GM23338 (cell line): ENCODE data around the gene FAM193B. TPM values are rescaled to one million over a fixed set of nuclear protein-coding genes. Genes with fewer than 3 reads are reported as not detected.

Experiments used
- ATAC-seq: fragments of 200-7000 bp; cut with Tn5 transposase; 3 replicates; pipeline ENCODE4 v1.9.1; 2020
- DNase-seq: peaks from one replicate; pipeline ENCODE4 v3.0.0-alpha.2; 2015; ENCODE audit warnings: low spot score
- H2AFZ ChIP-seq: fragments of 200-600 bp; sonication (generic); 2 replicates; pipeline ENCODE4 v1.8.0; 2016; ENCODE audit warnings: antibody characterized with exemption, mild to moderate bottlenecking, moderate library complexity
- H3F3A ChIP-seq: fragments of 200-600 bp; sonication (generic); replicated peaks from 2 replicates; pipeline ENCODE4 v1.8.0; 2017; ENCODE audit warnings: antibody characterized with exemption, mixed run types, low read depth
- H3K27ac ChIP-seq: fragments of 200-600 bp; sonication (generic); 2 replicates; pipeline ENCODE4 v1.6.1; 2016; ENCODE audit warnings: low read depth
- H3K27me3 ChIP-seq: fragments of 200-600 bp; sonication (generic); 2 replicates; pipeline ENCODE4 v1.8.0; 2016; ENCODE audit warnings: mild to moderate bottlenecking, mixed run types, moderate library complexity; ENCODE audit not compliant: insufficient read depth
- H3K36me3 ChIP-seq: fragments of 200-600 bp; sonication (generic); 2 replicates; pipeline ENCODE4 v1.8.0; 2016; ENCODE audit warnings: mild to moderate bottlenecking; ENCODE audit not compliant: insufficient read depth
- H3K4me1 ChIP-seq: fragments of 200-600 bp; sonication (generic); 2 replicates; pipeline ENCODE4 v1.8.0; 2016; ENCODE audit warnings: mild to moderate bottlenecking, moderate library complexity; ENCODE audit not compliant: insufficient read depth
- H3K4me2 ChIP-seq: fragments of 200-600 bp; sonication (generic); 2 replicates; pipeline ENCODE4 v1.7.1; 2017; ENCODE audit warnings: mixed run types
- H3K4me3 ChIP-seq: fragments of 200-600 bp; sonication (generic); 2 replicates; pipeline ENCODE4 v1.6.1; 2016; ENCODE audit warnings: mixed run types
- H3K79me2 ChIP-seq: fragments of 200-600 bp; sonication (generic); replicated peaks from 2 replicates; pipeline ENCODE4 v1.8.0; 2017; ENCODE audit warnings: mild to moderate bottlenecking; ENCODE audit not compliant: insufficient read depth
- H3K9me2 ChIP-seq: fragments of 200-600 bp; sonication (generic); 2 replicates; pipeline ENCODE4 v1.8.0; 2017; ENCODE audit not compliant: insufficient read depth
- H4K20me1 ChIP-seq: fragments of 200-600 bp; sonication (generic); replicated peaks from 2 replicates; pipeline ENCODE4 v1.8.0; 2017; ENCODE audit warnings: mild to moderate bottlenecking; ENCODE audit not compliant: insufficient read depth
- H3K27ac Mint-ChIP-seq: 2 replicates; pipeline ENCODE4 v1.8.0; 2020; ENCODE audit warnings: inconsistent platforms, mild to moderate bottlenecking, moderate library complexity, mixed read lengths
- H3K27me3 Mint-ChIP-seq: 3 replicates; pipeline ENCODE4 v1.8.0; 2022; ENCODE audit warnings: low read depth, mild to moderate bottlenecking, moderate library complexity, mixed read lengths, inconsistent platforms; ENCODE audit not compliant: insufficient read depth, poor library complexity
- H3K36me3 Mint-ChIP-seq: 3 replicates; pipeline ENCODE4 v1.8.0; 2021; ENCODE audit warnings: low read depth, mild to moderate bottlenecking, inconsistent platforms, moderate library complexity, mixed read lengths
- H3K4me1 Mint-ChIP-seq: 3 replicates; pipeline ENCODE4 v1.8.0; 2020; ENCODE audit warnings: mild to moderate bottlenecking, inconsistent platforms, mixed read lengths
- H3K4me3 Mint-ChIP-seq: 3 replicates; pipeline ENCODE4 v1.8.0; 2021; ENCODE audit warnings: moderate library complexity, mild to moderate bottlenecking, inconsistent platforms, mixed read lengths
- H3K9me3 Mint-ChIP-seq: 3 replicates; pipeline ENCODE4 v1.8.0; 2020; ENCODE audit warnings: moderate library complexity, mild to moderate bottlenecking, inconsistent platforms, mixed read lengths
- EZH2 ChIP-seq: fragments of 200-600 bp; sonication (generic); IDR thresholded peaks from one replicate; pipeline ENCODE4 v1.8.0; 2017; ENCODE audit warnings: antibody characterized with exemption, mild to moderate bottlenecking, low read depth; ENCODE audit not compliant: unreplicated experiment
- EZH2phosphoT487 ChIP-seq: fragments of 200-600 bp; sonication (generic); IDR thresholded peaks from one replicate; pipeline ENCODE4 v1.8.1; 2018; ENCODE audit warnings: antibody characterized with exemption; ENCODE audit not compliant: unreplicated experiment
- NANOG ChIP-seq: IDR thresholded peaks from 2 replicates; pipeline ENCODE4 v1.6.1; 2016; ENCODE audit warnings: antibody characterized with exemption, borderline replicate concordance
- POLR2AphosphoS5 ChIP-seq: IDR thresholded peaks from 2 replicates; pipeline ENCODE4 v1.6.1; 2016; ENCODE audit warnings: antibody characterized with exemption, low read depth
- polyA plus RNA-seq: library from polyadenylated mRNA; unstranded; fragments of >200 nt; fragmentation: Nextera tagmentation; extraction: Ambion mirVana; gene quantifications from 2 replicates; pipeline ENCODE4 v1.2.1, GENCODE V29; 2016
- total RNA-seq: library from RNA; depleted of rRNA; stranded (reverse); fragments of >200 nt; shearing (Covaris generic); gene quantifications from 2 replicates; pipeline ENCODE4 v1.2.3, GENCODE V29; 2014
- TF ChIP-seq, protein P1 (sequence below): fragments of 250-450 bp; sonication (Bioruptor Pico); IDR thresholded peaks from 2 replicates; pipeline ENCODE4 v1.5.0; 2020; ENCODE audit warnings: mild to moderate bottlenecking, moderate library complexity
- TF ChIP-seq, protein P2 (sequence below): IDR thresholded peaks from 2 replicates; pipeline ENCODE4 v1.6.1; 2016; ENCODE audit warnings: antibody characterized with exemption
- TF ChIP-seq, protein P3 (sequence below), 2 experiments: fragments of 200-600 bp in 1 of 2; sonication (generic) in 1 of 2; conservative IDR thresholded peaks; 2 replicates each; pipeline versions ENCODE4 v1.5.1 to v1.6.1; 2016 to 2017; ENCODE audit warnings: antibody characterized with exemption in 2 of 2, low read depth in 2 of 2, mild to moderate bottlenecking in 2 of 2, moderate library complexity in 1 of 2

Gene FAM193B
- total and polyA plus RNA-seq, 2 experiments from 2014 or later: 44.4 to 58.6 TPM

DNA sequence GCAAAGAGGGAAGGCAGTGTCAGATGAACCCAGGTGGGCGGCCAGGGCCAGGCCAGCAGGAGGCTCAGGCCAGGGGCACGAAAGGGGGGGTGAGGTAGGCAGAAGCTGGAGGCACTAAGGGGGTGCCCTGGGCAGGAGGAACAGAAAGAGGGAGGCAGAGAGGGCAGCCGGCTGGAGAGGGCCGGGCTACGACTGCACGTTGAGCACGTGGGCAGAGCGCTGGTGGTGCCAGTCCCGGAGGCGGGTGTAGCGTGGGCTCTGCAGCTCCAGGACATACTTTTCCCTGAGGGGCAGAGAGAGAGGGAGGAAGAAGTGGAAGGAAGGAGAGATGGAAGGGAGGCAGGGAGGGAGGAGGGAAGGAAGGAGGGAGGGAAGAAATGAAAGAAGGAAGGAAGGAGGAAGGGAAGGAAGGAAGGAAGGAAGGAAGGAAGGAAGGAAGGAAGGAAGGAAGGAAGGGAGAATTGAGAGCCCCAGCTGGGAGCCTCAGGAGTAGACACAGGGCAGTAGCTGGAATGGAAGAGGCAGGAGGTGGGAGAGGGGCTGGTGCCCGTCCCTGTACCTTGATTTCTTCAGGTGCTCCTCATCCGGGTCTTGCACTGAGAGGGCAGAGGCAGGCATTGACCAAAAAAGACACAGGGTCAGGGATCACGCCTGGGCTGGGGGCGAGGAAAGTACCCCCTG lies 63.9 kb downstream of the FAM193B start (continued):
- TF ChIP-seq, protein P1, sequence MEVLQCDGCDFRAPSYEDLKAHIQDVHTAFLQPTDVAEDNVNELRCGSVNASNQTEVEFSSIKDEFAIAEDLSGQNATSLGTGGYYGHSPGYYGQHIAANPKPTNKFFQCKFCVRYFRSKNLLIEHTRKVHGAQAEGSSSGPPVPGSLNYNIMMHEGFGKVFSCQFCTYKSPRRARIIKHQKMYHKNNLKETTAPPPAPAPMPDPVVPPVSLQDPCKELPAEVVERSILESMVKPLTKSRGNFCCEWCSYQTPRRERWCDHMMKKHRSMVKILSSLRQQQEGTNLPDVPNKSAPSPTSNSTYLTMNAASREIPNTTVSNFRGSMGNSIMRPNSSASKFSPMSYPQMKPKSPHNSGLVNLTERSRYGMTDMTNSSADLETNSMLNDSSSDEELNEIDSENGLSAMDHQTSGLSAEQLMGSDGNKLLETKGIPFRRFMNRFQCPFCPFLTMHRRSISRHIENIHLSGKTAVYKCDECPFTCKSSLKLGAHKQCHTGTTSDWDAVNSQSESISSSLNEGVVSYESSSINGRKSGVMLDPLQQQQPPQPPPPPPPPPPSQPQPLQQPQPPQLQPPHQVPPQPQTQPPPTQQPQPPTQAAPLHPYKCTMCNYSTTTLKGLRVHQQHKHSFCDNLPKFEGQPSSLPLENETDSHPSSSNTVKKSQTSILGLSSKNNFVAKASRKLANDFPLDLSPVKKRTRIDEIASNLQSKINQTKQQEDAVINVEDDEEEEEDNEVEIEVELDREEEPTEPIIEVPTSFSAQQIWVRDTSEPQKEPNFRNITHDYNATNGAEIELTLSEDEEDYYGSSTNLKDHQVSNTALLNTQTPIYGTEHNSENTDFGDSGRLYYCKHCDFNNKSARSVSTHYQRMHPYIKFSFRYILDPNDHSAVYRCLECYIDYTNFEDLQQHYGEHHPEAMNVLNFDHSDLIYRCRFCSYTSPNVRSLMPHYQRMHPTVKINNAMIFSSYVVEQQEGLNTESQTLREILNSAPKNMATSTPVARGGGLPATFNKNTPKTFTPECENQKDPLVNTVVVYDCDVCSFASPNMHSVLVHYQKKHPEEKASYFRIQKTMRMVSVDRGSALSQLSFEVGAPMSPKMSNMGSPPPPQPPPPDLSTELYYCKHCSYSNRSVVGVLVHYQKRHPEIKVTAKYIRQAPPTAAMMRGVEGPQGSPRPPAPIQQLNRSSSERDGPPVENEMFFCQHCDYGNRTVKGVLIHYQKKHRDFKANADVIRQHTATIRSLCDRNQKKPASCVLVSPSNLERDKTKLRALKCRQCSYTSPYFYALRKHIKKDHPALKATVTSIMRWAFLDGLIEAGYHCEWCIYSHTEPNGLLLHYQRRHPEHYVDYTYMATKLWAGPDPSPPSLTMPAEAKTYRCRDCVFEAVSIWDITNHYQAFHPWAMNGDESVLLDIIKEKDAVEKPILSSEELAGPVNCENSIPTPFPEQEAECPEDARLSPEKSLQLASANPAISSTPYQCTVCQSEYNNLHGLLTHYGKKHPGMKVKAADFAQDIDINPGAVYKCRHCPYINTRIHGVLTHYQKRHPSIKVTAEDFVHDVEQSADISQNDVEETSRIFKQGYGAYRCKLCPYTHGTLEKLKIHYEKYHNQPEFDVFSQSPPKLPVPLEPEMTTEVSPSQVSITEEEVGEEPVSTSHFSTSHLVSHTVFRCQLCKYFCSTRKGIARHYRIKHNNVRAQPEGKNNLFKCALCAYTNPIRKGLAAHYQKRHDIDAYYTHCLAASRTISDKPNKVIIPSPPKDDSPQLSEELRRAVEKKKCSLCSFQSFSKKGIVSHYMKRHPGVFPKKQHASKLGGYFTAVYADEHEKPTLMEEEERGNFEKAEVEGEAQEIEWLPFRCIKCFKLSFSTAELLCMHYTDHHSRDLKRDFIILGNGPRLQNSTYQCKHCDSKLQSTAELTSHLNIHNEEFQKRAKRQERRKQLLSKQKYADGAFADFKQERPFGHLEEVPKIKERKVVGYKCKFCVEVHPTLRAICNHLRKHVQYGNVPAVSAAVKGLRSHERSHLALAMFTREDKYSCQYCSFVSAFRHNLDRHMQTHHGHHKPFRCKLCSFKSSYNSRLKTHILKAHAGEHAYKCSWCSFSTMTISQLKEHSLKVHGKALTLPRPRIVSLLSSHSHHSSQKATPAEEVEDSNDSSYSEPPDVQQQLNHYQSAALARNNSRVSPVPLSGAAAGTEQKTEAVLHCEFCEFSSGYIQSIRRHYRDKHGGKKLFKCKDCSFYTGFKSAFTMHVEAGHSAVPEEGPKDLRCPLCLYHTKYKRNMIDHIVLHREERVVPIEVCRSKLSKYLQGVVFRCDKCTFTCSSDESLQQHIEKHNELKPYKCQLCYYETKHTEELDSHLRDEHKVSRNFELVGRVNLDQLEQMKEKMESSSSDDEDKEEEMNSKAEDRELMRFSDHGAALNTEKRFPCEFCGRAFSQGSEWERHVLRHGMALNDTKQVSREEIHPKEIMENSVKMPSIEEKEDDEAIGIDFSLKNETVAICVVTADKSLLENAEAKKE (CRISPR knock-in tag): no peak
- TF ChIP-seq EZH2phosphoT487: no peak

DNA sequence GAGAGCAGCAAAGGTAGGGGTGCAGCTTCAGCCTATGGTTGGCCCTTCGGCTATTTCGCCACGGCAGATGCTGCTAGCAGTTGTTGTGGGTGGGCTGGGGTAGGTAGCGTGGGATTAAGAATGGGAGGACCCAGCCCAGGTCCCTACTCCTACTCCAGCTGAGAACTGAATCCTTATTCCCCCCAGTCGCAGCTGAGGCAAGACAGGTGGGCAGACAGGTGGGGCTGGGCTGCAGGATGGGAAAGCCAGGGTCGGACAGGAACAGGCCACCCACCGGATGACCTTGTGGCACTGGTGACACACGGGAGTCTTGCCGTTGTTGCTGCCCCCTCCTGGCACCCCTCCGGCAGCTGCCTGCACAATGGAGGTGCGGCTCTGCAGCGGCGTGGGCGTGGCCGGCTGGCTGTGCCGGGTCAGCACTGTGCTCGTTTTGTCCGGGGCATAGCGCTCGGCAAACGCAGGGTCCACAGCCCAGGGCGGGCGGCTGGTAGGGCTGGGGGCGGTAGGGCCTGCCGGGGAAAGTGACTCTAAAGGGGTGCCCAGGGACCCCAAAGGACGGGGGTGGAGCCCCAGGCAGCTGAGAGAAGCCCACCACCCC lies 65.1 kb downstream of the FAM193B start:
- no peak overlapping the region for H3K4me3 ChIP-seq
- H3K79me2 ChIP-seq: 0 out of 2 replicates have a peak, but pooled peaks cover 5% of the 10 kb centered on the region
- H3K36me3 ChIP-seq: peaks cover 14% of the 10 kb centered on the region
- H3F3A ChIP-seq: peaks cover 21% of the 10 kb centered on the region; the same call in 1 of the 2 replicates
- H3K9me3 Mint-ChIP-seq: peaks cover 2% of the 10 kb centered on the region; the same call in 1 of the 3 replicates
- H3K4me2 ChIP-seq: no peak overlapping the region
- H2AFZ ChIP-seq: no peak overlapping the region
- peaks cover 76% of the 10 kb centered on the region for H3K36me3 Mint-ChIP-seq
- no peaks in the 10 kb centered on the region for H3K9me2 ChIP-seq
- H3K4me1 ChIP-seq: peaks cover 8% of the 10 kb centered on the region; the same call in 1 of the 2 replicates
- H3K27ac ChIP-seq: no peak overlapping the region
- no peak overlapping the region for H3K27ac Mint-ChIP-seq
- H4K20me1 ChIP-seq: no peaks in the 10 kb centered on the region; the same call in 1 of the 2 replicates
- no peaks in the 10 kb centered on the region for H3K27me3 ChIP-seq
- peaks cover 21% of the 10 kb centered on the region for H3K4me1 Mint-ChIP-seq
- peaks cover 35% of the 10 kb centered on the region for H3K27me3 Mint-ChIP-seq
- TF ChIP-seq NANOG (no peak), POLR2AphosphoS5 (no peak), EZH2 (no peak)
- TF ChIP-seq, protein P2, sequence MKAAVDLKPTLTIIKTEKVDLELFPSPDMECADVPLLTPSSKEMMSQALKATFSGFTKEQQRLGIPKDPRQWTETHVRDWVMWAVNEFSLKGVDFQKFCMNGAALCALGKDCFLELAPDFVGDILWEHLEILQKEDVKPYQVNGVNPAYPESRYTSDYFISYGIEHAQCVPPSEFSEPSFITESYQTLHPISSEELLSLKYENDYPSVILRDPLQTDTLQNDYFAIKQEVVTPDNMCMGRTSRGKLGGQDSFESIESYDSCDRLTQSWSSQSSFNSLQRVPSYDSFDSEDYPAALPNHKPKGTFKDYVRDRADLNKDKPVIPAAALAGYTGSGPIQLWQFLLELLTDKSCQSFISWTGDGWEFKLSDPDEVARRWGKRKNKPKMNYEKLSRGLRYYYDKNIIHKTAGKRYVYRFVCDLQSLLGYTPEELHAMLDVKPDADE: no peak
- TF ChIP-seq, protein P3, sequence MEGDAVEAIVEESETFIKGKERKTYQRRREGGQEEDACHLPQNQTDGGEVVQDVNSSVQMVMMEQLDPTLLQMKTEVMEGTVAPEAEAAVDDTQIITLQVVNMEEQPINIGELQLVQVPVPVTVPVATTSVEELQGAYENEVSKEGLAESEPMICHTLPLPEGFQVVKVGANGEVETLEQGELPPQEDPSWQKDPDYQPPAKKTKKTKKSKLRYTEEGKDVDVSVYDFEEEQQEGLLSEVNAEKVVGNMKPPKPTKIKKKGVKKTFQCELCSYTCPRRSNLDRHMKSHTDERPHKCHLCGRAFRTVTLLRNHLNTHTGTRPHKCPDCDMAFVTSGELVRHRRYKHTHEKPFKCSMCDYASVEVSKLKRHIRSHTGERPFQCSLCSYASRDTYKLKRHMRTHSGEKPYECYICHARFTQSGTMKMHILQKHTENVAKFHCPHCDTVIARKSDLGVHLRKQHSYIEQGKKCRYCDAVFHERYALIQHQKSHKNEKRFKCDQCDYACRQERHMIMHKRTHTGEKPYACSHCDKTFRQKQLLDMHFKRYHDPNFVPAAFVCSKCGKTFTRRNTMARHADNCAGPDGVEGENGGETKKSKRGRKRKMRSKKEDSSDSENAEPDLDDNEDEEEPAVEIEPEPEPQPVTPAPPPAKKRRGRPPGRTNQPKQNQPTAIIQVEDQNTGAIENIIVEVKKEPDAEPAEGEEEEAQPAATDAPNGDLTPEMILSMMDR (conservative IDR thresholded peaks at IDR 0.05; ENCODE audit: low read depth in 2 of 2): peak; percentile 22 to 52
- H3K4me3 Mint-ChIP-seq: no peak overlapping the region
- peak; percentile 65 for DNase-seq
- ATAC-seq: peak; percentile 2
